Left lung (tissue), 10 donors: Measurements from ENCODE around the gene IMMP2L. TPM values are rescaled to one million over a fixed set of nuclear protein-coding genes. Genes with fewer than 3 reads are reported as not detected.

Experiments
- ATAC-seq: fragments of 200-7000 bp; cut with Tn5 transposase; one replicate; pipeline ENCODE4 v1.9.1; 2020; ENCODE audit warnings: moderate library complexity
- DNase-seq, 4 donors: peaks; one replicate each; pipeline ENCODE4 v3.0.0-alpha.2; 2013 to 2020
- H3K27ac ChIP-seq, 2 donors: fragments of 200-600 bp; sonication (generic) in 1 of 2; one replicate each; pipeline versions ENCODE4 v1.5.0 to v1.8.0; 2020 to 2021
- H3K27me3 ChIP-seq, 2 donors: fragments of 200-600 bp; sonication (generic) in 1 of 2; one replicate each; pipeline versions ENCODE4 v1.5.0 to v1.8.0; 2020 to 2021
- H3K36me3 ChIP-seq, 2 donors: fragments of 200-600 bp; sonication (generic) in 1 of 2; one replicate each; pipeline versions ENCODE4 v1.5.0 to v1.8.0; 2020 to 2021
- H3K4me1 ChIP-seq, 2 donors: fragments of 200-600 bp; one replicate each; pipeline ENCODE4 v1.8.0; 2021
- H3K4me3 ChIP-seq, 2 donors: fragments of 200-600 bp; sonication (generic) in 1 of 2; one replicate each; pipeline versions ENCODE4 v1.5.0 to v1.8.0; 2020 to 2021; ENCODE audit warnings: mild to moderate bottlenecking in 1 of 2
- H3K9me3 ChIP-seq, 2 donors: fragments of 200-600 bp; sonication (generic) in 1 of 2; one replicate each; pipeline versions ENCODE4 v1.5.0 to v1.8.0; 2020 to 2021
- intact Hi-C, 2 donors: fragments of 100-400 bp; cut with DNase I; formaldehyde crosslinking; loops; one replicate each; pipeline versions ENCODE4 v1.11.2 to v1.14.2; 2022
- polyA plus RNA-seq, 6 donors: library from polyadenylated mRNA; unstranded; fragments of 120-200 nt; gene quantifications; one replicate each; pipeline ENCODE4 v1.2.1, GENCODE V29; 2013; ENCODE audit not compliant: insufficient read length in 6 of 6
- total RNA-seq, 2 donors: library from RNA; stranded (reverse); fragmentation: NEBNext Ultra II Directional; extraction: Animal tissue kit (Norgen Biotek cat#: 25700); gene quantifications; one replicate each; pipeline ENCODE4 v1.2.1, GENCODE V29; 2021
- TF ChIP-seq, protein P1 (sequence below), 2 donors: fragments of 200-600 bp; sonication (generic) in 1 of 2; IDR thresholded peaks; one replicate each; pipeline versions ENCODE4 v1.5.0 to v1.8.0; 2021; ENCODE audit warnings: antibody characterized with exemption in 2 of 2
- donor health status: DM: no; HTN: yes; CAD: no.
- donor health status: DM: no; HTN: no; CAD: no.

The IMMP2L gene
- total and polyA plus RNA-seq, 8 donors: 10.3 to 30.1 (median 25.7) TPM

DNA sequence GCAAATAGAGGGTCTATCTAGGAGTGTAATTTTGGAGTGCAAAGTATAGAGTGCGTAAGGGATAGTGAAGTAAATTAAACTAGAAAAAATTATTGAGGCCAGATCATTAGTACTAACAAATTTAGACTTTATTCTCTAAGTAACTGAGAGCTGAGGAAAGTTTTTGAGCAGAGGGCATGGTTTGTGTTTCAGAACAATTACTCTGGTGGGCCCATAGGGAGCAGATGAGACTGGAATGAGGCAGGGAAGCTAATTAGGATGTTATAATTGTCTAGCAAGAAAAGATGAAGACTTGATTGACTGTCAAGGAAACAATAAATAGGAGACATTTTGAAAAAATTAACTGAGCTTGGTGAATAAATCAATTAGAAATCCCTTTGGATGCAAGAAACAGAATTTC is 37.8 kb upstream of the IMMP2L start:
- Histone ChIP-seq H3K9me3 (peaks cover 0 to 8% of the 10 kb centered on the region in 2 donors), H3K4me1 (no peaks in the 10 kb centered on the region), H3K27me3 (no peaks in the 10 kb centered on the region), H3K4me3 (no peak overlapping the region), H3K36me3 (no peaks in the 10 kb centered on the region), H3K27ac (no peak overlapping the region)
- TF ChIP-seq, protein P1, sequence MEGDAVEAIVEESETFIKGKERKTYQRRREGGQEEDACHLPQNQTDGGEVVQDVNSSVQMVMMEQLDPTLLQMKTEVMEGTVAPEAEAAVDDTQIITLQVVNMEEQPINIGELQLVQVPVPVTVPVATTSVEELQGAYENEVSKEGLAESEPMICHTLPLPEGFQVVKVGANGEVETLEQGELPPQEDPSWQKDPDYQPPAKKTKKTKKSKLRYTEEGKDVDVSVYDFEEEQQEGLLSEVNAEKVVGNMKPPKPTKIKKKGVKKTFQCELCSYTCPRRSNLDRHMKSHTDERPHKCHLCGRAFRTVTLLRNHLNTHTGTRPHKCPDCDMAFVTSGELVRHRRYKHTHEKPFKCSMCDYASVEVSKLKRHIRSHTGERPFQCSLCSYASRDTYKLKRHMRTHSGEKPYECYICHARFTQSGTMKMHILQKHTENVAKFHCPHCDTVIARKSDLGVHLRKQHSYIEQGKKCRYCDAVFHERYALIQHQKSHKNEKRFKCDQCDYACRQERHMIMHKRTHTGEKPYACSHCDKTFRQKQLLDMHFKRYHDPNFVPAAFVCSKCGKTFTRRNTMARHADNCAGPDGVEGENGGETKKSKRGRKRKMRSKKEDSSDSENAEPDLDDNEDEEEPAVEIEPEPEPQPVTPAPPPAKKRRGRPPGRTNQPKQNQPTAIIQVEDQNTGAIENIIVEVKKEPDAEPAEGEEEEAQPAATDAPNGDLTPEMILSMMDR (IDR thresholded peaks at IDR 0.05): no peak
- intact Hi-C loops: no loop called here
- ATAC-seq (no peak), DNase-seq (no peak)

GRCh38 chr7:111595780-111596179 is 33.5 kb upstream of the IMMP2L start:
- intact Hi-C loops: no loop called here
- ATAC-seq: no peak
- TF ChIP-seq, protein P1 (IDR thresholded peaks at IDR 0.05): no peak

GRCh38 chr7:111594602-111595001 is 32.3 kb upstream of the IMMP2L start:
- ATAC-seq (no peak), DNase-seq (no peak)
- Histone ChIP-seq H3K4me1 (no peaks in the 10 kb centered on the region), H3K27me3 (no peaks in the 10 kb centered on the region), H3K36me3 (no peaks in the 10 kb centered on the region), H3K9me3 (peaks cover 0 to 8% of the 10 kb centered on the region in 2 donors), H3K27ac (no peak overlapping the region), H3K4me3 (no peak overlapping the region)
- intact Hi-C loops: no loop called here
- TF ChIP-seq, protein P1 (IDR thresholded peaks at IDR 0.05): no peak

More at GRCh38 chr7:111595780-111596179, 33.5 kb upstream of the IMMP2L start:
- Histone ChIP-seq H3K36me3 (no peaks in the 10 kb centered on the region), H3K27ac (no peak overlapping the region), H3K4me3 (no peak overlapping the region), H3K4me1 (no peaks in the 10 kb centered on the region), H3K9me3 (peaks cover 0 to 8% of the 10 kb centered on the region in 2 donors), H3K27me3 (no peaks in the 10 kb centered on the region)
- no peak for DNase-seq

DNA sequence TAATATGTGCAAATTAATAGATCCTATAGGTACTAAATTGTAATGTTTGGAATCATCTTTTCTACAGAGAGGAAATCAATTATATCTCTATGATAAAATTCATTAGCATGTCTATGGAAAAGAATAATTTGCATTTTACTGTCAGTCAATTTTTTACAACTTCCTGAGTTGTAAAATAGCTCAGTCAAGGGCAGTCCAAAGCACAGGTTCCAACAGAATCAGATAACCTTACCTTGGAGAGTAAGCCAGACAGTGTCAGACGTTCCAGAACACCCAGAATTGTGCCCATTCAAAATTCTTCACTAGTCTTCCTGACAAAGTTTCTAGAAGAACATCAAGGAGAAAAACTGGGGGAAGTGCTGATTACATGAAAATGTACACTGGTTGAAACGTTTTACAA is 31.1 kb upstream of the IMMP2L start:
- intact Hi-C loops: no loop called here
- H3K27me3 ChIP-seq: no peaks in the 10 kb centered on the region
- no peaks in the 10 kb centered on the region for H3K4me1 ChIP-seq
- TF ChIP-seq, protein P1 (IDR thresholded peaks at IDR 0.05): no peak
- no peak for DNase-seq
- ATAC-seq: no peak
- peaks cover 0 to 8% of the 10 kb centered on the region in 2 donors for H3K9me3 ChIP-seq
- H3K36me3 ChIP-seq: no peaks in the 10 kb centered on the region
- H3K4me3 ChIP-seq: no peak overlapping the region
- H3K27ac ChIP-seq: no peak overlapping the region

DNA sequence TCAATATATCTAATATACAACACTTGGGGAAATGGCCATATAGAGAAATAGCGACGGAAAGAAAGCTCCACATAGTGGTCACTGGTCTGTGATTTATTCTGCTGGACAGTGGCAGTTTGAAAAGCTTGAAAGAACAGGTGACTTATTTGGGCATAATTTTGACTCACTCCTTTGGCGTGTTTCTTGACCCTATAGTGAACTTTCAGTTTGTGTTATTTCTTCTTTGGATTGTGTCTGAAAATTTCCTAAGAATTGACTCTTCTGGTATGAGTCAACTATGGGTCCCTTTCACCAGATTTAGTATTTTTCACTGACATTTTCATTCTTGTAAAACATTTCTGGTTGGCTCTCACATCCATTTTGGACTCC is 25.8 kb upstream of the IMMP2L start:
- no peaks in the 10 kb centered on the region for H3K4me1 ChIP-seq
- H3K36me3 ChIP-seq: no peaks in the 10 kb centered on the region
- H3K27ac ChIP-seq: no peak overlapping the region
- ATAC-seq (no peak), DNase-seq (no peak)
- TF ChIP-seq, protein P1 (IDR thresholded peaks at IDR 0.05): no peak
- intact Hi-C loops: no loop called here
- no peaks in the 10 kb centered on the region for H3K9me3 ChIP-seq
- no peak overlapping the region for H3K4me3 ChIP-seq
- H3K27me3 ChIP-seq: no peaks in the 10 kb centered on the region
